RWPE2 (cell line): Measurements from ENCODE around the gene TBX19.

Experiments used
- ATAC-seq: fragments of 200-7000 bp; cut with Tn5 transposase; 3 replicates; pipeline ENCODE4 v1.9.1; 2021; ENCODE audit warnings: low read depth
- DNase-seq: peaks from one replicate; pipeline ENCODE4 v3.0.0-alpha.2; 2020; ENCODE audit warnings: low spot score
- H3K27ac ChIP-seq: fragments of 450-650 bp; 2 replicates; pipeline ENCODE4 v1.5.1; 2017; ENCODE audit warnings: mild to moderate bottlenecking; ENCODE audit not compliant: poor library complexity, severe bottlenecking
- H3K27me3 ChIP-seq: fragments of 250-450 bp; sonication (Bioruptor Pico); 2 replicates; pipeline ENCODE4 v1.5.1; 2021; ENCODE audit warnings: mild to moderate bottlenecking, moderate library complexity; ENCODE audit not compliant: insufficient read depth, poor library complexity, severe bottlenecking
- H3K36me3 ChIP-seq: fragments of 250-450 bp; sonication (Bioruptor Pico); 2 replicates; pipeline ENCODE4 v1.5.1; 2020; ENCODE audit warnings: low read depth, mild to moderate bottlenecking, moderate library complexity
- H3K4me1 ChIP-seq: fragments of 250-450 bp; sonication (Bioruptor Pico); 2 replicates; pipeline ENCODE4 v1.5.1; 2021; ENCODE audit warnings: mild to moderate bottlenecking, moderate library complexity; ENCODE audit not compliant: insufficient read depth, poor library complexity, severe bottlenecking
- H3K4me3 ChIP-seq: fragments of 250-450 bp; sonication (Bioruptor Pico); 2 replicates; pipeline ENCODE4 v1.5.1; 2021; ENCODE audit warnings: mild to moderate bottlenecking, moderate library complexity; ENCODE audit not compliant: severe bottlenecking
- H3K9me3 ChIP-seq: fragments of 250-450 bp; sonication (Bioruptor Pico); 2 replicates; pipeline ENCODE4 v1.5.1; 2021; ENCODE audit warnings: mild to moderate bottlenecking, moderate library complexity; ENCODE audit not compliant: severe bottlenecking
- CTCF ChIP-seq: fragments of 450-650 bp; IDR thresholded peaks from one replicate; pipeline ENCODE4 v1.5.1; 2017; ENCODE audit warnings: mild to moderate bottlenecking, moderate library complexity; ENCODE audit not compliant: poor library complexity, severe bottlenecking

TBX19 gene

DNA sequence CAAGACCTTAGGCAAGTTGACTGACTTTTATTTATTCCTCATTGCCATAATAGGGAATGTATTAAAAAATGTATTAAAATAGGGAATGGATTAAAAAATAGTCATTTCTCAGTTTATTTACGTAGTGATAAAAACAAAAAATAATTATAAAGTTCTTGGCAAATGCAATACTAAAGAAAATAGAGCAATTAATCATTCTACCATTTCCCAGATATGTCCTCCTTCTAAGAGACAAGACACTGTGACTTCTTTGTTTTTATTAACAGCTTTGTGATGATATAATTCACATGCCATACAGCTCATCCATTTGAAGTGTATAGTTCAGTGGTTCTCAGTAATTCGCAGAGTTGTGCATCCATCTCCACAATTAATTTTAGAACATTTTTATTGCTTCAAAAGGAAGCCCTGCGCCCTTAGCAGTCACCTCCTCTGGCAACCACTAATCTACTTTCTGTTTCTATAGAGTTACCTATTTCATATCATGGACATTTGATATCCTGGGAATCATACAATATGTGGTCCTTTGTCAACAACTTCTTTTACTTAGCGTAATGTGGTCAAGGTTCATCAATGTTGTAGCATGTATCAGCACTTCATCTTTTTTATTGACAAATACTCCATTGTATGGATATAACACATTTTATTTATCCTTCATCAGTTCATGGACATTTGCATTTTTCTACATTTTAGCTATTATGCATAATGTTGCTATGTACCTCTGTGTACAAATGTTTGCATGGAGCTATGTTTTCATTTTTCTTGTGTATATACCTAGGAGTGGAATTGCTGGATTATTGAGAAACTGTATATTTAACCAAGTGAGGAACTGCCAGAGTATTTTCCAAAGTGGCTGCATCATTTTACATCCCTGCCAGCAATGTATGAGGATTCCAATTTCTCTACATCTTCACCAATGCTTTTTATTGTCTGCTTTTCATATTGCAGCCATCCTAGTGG is 5.6 kb downstream of the TBX19 start:
- Histone ChIP-seq H3K27ac (peak overlapping the region; percentile 82), H3K27me3 (no peaks in the 10 kb centered on the region), H3K9me3 (no peaks in the 10 kb centered on the region), H3K36me3 (no peaks in the 10 kb centered on the region), H3K4me3 (no peak overlapping the region), H3K4me1 (peaks cover 38% of the 10 kb centered on the region)
- DNase-seq = no peak
- TF ChIP-seq CTCF = no peak
- ATAC-seq = no peak

DNA sequence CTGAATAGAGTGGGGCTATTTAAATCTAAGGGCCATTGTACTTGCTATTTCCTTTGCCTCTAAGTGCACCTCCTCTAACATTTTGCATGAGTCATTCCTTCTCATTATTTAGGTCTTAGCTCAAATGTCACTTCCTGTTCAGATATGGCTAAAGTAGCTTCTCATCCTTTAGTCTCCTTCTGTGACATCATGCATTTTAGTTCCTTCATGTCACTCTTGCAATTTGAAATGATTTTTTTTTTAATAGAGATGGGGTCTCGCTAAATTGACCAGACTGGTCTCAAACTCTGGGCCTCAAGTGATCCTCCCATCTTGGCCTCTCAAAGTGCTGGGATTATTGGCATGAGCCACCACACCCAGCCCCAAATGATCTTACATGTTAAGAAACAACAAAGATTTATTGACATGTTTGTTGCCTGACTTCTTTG is 6.6 kb downstream of the TBX19 start:
- no peak overlapping the region for H3K4me3 ChIP-seq
- no peak for TF ChIP-seq CTCF
- no peak for DNase-seq

GRCh38 chr1:168288311-168289052 is 7.8 kb downstream of the TBX19 start:
- no peak for TF ChIP-seq CTCF
- Histone ChIP-seq H3K27me3 (no peaks in the 10 kb centered on the region), H3K4me3 (no peak overlapping the region), H3K36me3 (no peaks in the 10 kb centered on the region), H3K4me1 (peaks cover 38% of the 10 kb centered on the region), H3K27ac (peak overlapping the region; percentile 82), H3K9me3 (no peaks in the 10 kb centered on the region)
- ATAC-seq = peak; percentile 83
- DNase-seq = no peak

More for the DNA sequence above, 6.6 kb downstream of the TBX19 start:
- Histone ChIP-seq H3K4me1 (peaks cover 38% of the 10 kb centered on the region), H3K27me3 (no peaks in the 10 kb centered on the region), H3K27ac (peak overlapping the region; percentile 82), H3K36me3 (no peaks in the 10 kb centered on the region), H3K9me3 (no peaks in the 10 kb centered on the region)
- ATAC-seq = peak; percentile 32; the same call in 1 of the 3 replicates

GRCh38 chr1:168291222-168291837 is 10.7 kb downstream of the TBX19 start:
- peaks cover 24% of the 10 kb centered on the region for H3K4me1 ChIP-seq
- DNase-seq = no peak
- H3K27me3 ChIP-seq = no peaks in the 10 kb centered on the region
- no peak overlapping the region for H3K4me3 ChIP-seq
- TF ChIP-seq CTCF = no peak
- H3K27ac ChIP-seq = no peak overlapping the region
- H3K36me3 ChIP-seq = no peaks in the 10 kb centered on the region
- H3K9me3 ChIP-seq = no peaks in the 10 kb centered on the region
- ATAC-seq = no peak
